ENCODE results near the gene TCP11L2. TPM values are rescaled to one million over a fixed set of nuclear protein-coding genes. Genes with fewer than 3 reads are reported as not detected.
"Not testable (repeated sequence)": the region's sequence is repeated elsewhere in the genome, so short reads cannot be mapped to it uniquely, and the experiment has no call there.

The TCP11L2 gene
- polyA plus RNA-seq, 1 donor from 2014 or later, result 16.6 TPM

GRCh38 chr12:106311139-106311538 is 8.6 kb downstream of the TCP11L2 start:
- Histone ChIP-seq H3F3A (ENCODE audit: insufficient read depth, low read length, poor library complexity, severe bottlenecking) (no peaks in the 10 kb centered on the region), H3K9me3 (ENCODE audit: low read length) (no peaks in the 10 kb centered on the region), H3K4me2 (ENCODE audit: low read length) (no peak overlapping the region), H4K20me1 (ENCODE audit: insufficient read depth) (no peaks in the 10 kb centered on the region), H3K9ac (ENCODE audit: low read length) (no peak overlapping the region), H3K4me3 (ENCODE audit: low read length) (no peak overlapping the region), H3K36me3 (ENCODE audit: insufficient read depth, low read length) (no peaks in the 10 kb centered on the region), H3K79me2 (replicated peaks; ENCODE audit: insufficient read depth, low read length) (no peaks in the 10 kb centered on the region), H2AFZ (ENCODE audit: low read depth, low read length) (no peak overlapping the region), H3K27ac (ENCODE audit: low read length) (no peak overlapping the region), H3K9me2 (ENCODE audit: insufficient read depth, low read length) (no peaks in the 10 kb centered on the region), H3K27me3 (ENCODE audit: insufficient read depth, low read depth, low read length) (no peaks in the 10 kb centered on the region)
- no peak for TF ChIP-seq MXI1 (conservative IDR thresholded peaks at IDR 0.05; ENCODE audit: poor library complexity, severe bottlenecking)

GRCh38 chr12:106313413-106313812 is 10.9 kb downstream of the TCP11L2 start:
- not testable (repeated sequence) for H3K27ac ChIP-seq (ENCODE audit: low read length); H3K36me3 ChIP-seq (ENCODE audit: insufficient read depth, low read length); H3K4me3 ChIP-seq (ENCODE audit: low read length); H3K27me3 ChIP-seq (ENCODE audit: insufficient read depth, low read depth, low read length); H3K9ac ChIP-seq (ENCODE audit: low read length); H3F3A ChIP-seq (ENCODE audit: insufficient read depth, low read length, poor library complexity, severe bottlenecking); H3K9me3 ChIP-seq (ENCODE audit: low read length); H2AFZ ChIP-seq (ENCODE audit: low read depth, low read length); H3K4me2 ChIP-seq (ENCODE audit: low read length); H4K20me1 ChIP-seq (ENCODE audit: insufficient read depth); H3K9me2 ChIP-seq (ENCODE audit: insufficient read depth, low read length); H3K79me2 ChIP-seq (replicated peaks; ENCODE audit: insufficient read depth, low read length)

GRCh38 chr12:106315523-106315922 is 13.0 kb downstream of the TCP11L2 start:
- Histone ChIP-seq H3K9me3 (ENCODE audit: low read length) (no peaks in the 10 kb centered on the region), H3K27ac (ENCODE audit: low read length) (no peak overlapping the region), H3K9ac (ENCODE audit: low read length) (no peak overlapping the region), H3K36me3 (ENCODE audit: insufficient read depth, low read length) (no peaks in the 10 kb centered on the region), H4K20me1 (ENCODE audit: insufficient read depth) (no peaks in the 10 kb centered on the region), H3K9me2 (ENCODE audit: insufficient read depth, low read length) (no peaks in the 10 kb centered on the region), H2AFZ (ENCODE audit: low read depth, low read length) (no peak overlapping the region), H3K27me3 (ENCODE audit: insufficient read depth, low read depth, low read length) (no peaks in the 10 kb centered on the region), H3F3A (ENCODE audit: insufficient read depth, low read length, poor library complexity, severe bottlenecking) (no peaks in the 10 kb centered on the region), H3K79me2 (replicated peaks; ENCODE audit: insufficient read depth, low read length) (no peaks in the 10 kb centered on the region), H3K4me3 (ENCODE audit: low read length) (no peak overlapping the region), H3K4me2 (ENCODE audit: low read length) (no peak overlapping the region)
- TF ChIP-seq MXI1 (conservative IDR thresholded peaks at IDR 0.05; ENCODE audit: poor library complexity, severe bottlenecking), result no peak
- TF ChIP-seq CTCF (IDR thresholded peaks at IDR 0.05; ENCODE audit: poor library complexity, severe bottlenecking), result no peak
- no peak for TF ChIP-seq REST (IDR thresholded peaks at IDR 0.05; ENCODE audit: borderline replicate concordance)
- no peak for TF ChIP-seq EZH2 (IDR thresholded peaks at IDR 0.05; ENCODE audit: borderline replicate concordance, insufficient read depth, low read length, poor library complexity, severe bottlenecking)
- no peak for TF ChIP-seq TAF1 (IDR thresholded peaks at IDR 0.05; ENCODE audit: low read depth)
- TF ChIP-seq SMC3 (conservative IDR thresholded peaks at IDR 0.05; ENCODE audit: poor library complexity), result no peak
- no peak for TF ChIP-seq POLR2AphosphoS5 (IDR thresholded peaks at IDR 0.05)
- TF ChIP-seq EP300 (conservative IDR thresholded peaks at IDR 0.05; ENCODE audit: poor library complexity, severe bottlenecking), result no peak
- no peak for TF ChIP-seq RAD21 (conservative IDR thresholded peaks at IDR 0.05)

All from neural cell (in vitro differentiated cells).